Mesothelial cell of epicardium (in vitro differentiated cells): ENCODE measurements around the gene TNFRSF13B. TPM values are rescaled to one million over a fixed set of nuclear protein-coding genes. Genes with fewer than 3 reads are reported as not detected.
"Not testable (repeated sequence)": the region's sequence is repeated elsewhere in the genome, so short reads cannot be mapped to it uniquely, and the experiment has no call there.

ENCODE experiments used
- DNase-seq, 2 experiments: peaks; one replicate each; pipeline ENCODE4 v3.0.0; 2021; ENCODE audit warnings: low spot score in 2 of 2; ENCODE audit not compliant: unreplicated experiment in 2 of 2
- H3K27ac Mint-ChIP-seq: 2 replicates; pipeline ENCODE4 v1.8.0; 2021; ENCODE audit warnings: mixed read lengths
- H3K27me3 Mint-ChIP-seq: 2 replicates; pipeline ENCODE4 v1.8.0; 2021; ENCODE audit warnings: low read depth, mixed read lengths
- H3K36me3 Mint-ChIP-seq: 2 replicates; pipeline ENCODE4 v1.8.0; 2021; ENCODE audit warnings: mixed read lengths
- H3K4me1 Mint-ChIP-seq: 2 replicates; pipeline ENCODE4 v1.8.0; 2021; ENCODE audit warnings: mixed read lengths
- H3K4me3 Mint-ChIP-seq: 2 replicates; pipeline ENCODE4 v1.8.0; 2021; ENCODE audit warnings: mild to moderate bottlenecking, moderate library complexity, mixed read lengths
- H3K9me3 Mint-ChIP-seq: 2 replicates; pipeline ENCODE4 v1.8.0; 2021; ENCODE audit warnings: mixed read lengths
- total RNA-seq: library from RNA; stranded (reverse); gene quantifications from 3 replicates; pipeline ENCODE4 v1.2.1, GENCODE V29; 2021
- TF ChIP-seq, protein P1 (sequence below): fragments of 200-600 bp; sonication (generic); IDR thresholded peaks from one replicate; pipeline ENCODE4 v1.5.0; 2021; ENCODE audit warnings: antibody characterized with exemption; ENCODE audit not compliant: unreplicated experiment

TNFRSF13B gene
- total RNA-seq, 1 donor from 2014 or later: not detected

DNA sequence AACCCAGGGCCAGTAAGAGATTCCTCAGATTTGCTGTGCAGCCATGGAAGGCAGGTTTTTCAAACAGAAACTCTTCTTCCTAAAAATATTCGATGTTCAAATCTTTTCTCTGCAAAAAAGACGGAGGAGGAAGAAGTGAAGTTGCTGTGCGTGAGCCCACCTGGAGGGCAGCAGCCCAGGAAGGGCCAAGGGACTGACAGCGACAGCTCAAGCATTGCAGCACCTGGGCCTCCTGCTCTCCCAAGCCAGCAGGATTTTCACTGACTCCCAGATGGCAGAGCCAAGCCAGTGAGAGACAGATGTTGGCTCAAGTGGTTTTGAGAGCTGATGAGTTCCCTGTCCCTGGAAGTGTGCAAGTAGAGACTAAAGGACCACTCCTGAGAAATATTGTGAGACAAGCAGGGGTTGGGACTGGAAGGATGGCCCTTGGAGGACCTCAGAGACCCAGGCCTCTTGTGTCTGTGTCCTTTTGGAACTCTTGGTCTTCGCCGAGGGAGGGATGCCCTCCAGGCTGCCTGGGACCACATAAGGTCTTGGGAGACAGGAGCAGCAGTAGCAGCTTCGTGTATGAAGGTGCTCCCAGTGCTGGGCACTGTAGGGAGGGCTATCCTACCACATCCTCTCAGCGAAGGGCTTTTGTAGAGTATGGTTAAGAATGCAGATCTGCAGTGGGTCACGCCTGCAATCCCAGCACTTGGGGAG is 29.3 kb upstream of the TNFRSF13B start:
- Mint-ChIP-seq H3K9me3 (no peaks in the 10 kb centered on the region), H3K4me1 (peaks cover 2% of the 10 kb centered on the region), H3K27ac (no peak overlapping the region), H3K27me3 (no peaks in the 10 kb centered on the region), H3K36me3 (no peaks in the 10 kb centered on the region), H3K4me3 (no peak overlapping the region)
- DNase-seq: no peak
- TF ChIP-seq, protein P1, sequence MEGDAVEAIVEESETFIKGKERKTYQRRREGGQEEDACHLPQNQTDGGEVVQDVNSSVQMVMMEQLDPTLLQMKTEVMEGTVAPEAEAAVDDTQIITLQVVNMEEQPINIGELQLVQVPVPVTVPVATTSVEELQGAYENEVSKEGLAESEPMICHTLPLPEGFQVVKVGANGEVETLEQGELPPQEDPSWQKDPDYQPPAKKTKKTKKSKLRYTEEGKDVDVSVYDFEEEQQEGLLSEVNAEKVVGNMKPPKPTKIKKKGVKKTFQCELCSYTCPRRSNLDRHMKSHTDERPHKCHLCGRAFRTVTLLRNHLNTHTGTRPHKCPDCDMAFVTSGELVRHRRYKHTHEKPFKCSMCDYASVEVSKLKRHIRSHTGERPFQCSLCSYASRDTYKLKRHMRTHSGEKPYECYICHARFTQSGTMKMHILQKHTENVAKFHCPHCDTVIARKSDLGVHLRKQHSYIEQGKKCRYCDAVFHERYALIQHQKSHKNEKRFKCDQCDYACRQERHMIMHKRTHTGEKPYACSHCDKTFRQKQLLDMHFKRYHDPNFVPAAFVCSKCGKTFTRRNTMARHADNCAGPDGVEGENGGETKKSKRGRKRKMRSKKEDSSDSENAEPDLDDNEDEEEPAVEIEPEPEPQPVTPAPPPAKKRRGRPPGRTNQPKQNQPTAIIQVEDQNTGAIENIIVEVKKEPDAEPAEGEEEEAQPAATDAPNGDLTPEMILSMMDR: no peak

- Mint-ChIP-seq H3K4me1 (peaks cover 2% of the 10 kb centered on the region), H3K9me3 (no peaks in the 10 kb centered on the region), H3K27ac (no peak overlapping the region), H3K27me3 (no peaks in the 10 kb centered on the region), H3K4me3 (no peak overlapping the region), H3K36me3 (no peaks in the 10 kb centered on the region)
- TF ChIP-seq, protein P1: no peak
- DNase-seq: no peak
These were observed 28.2 kb upstream of the TNFRSF13B start for GRCh38 chr17:16999931-17000625.

DNA sequence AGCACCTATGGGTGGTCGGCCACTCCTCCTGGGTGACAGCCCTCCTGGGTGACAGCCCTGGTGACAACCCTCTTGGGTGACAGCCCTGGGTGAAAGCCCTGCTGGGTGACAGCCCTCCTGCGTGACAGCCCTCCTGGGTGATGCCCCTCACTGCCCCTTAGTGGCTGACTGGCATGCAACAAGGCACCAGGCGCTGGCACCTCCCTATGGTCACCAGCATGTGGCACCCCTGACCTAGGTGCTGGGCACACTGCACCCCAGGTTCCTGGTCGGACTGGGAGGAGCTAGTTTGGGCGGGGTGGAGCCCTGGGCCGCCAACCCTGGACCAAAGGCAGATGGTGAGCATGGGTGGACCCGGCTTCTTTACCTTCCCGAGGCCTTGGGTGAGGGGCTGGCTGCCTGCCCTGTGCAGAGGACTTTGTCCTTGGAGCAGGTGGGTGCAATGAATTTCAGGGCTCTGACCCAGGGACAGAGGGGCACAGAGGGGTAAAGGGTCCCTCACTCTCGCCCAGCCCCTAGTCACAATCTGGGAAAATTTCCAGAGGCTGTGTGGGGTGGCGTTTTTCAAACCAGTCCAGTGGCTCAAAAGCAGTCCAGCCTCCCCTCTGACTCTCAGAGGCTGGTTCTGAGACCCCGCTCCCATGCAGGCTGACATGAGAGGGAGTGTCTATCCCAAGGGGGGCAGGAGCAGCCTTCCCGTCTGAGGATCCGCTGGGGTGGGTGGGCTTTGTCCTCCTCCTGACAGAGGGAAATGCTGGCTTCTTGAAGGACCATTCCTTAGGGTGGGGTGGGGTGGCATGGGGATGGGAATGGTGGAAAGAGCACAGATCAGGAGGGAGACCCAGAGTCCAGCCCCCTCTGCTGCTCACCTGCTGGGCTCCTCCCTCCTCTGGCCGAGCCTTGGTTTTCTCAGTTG is 25.9 kb upstream of the TNFRSF13B start:
- TF ChIP-seq, protein P1: no peak
- DNase-seq: no peak
- Mint-ChIP-seq H3K27ac (no peak overlapping the region), H3K36me3 (peaks cover 2% of the 10 kb centered on the region), H3K4me1 (peaks cover 4% of the 10 kb centered on the region), H3K27me3 (no peaks in the 10 kb centered on the region), H3K9me3 (peaks cover 11% of the 10 kb centered on the region), H3K4me3 (no peak overlapping the region)

DNA sequence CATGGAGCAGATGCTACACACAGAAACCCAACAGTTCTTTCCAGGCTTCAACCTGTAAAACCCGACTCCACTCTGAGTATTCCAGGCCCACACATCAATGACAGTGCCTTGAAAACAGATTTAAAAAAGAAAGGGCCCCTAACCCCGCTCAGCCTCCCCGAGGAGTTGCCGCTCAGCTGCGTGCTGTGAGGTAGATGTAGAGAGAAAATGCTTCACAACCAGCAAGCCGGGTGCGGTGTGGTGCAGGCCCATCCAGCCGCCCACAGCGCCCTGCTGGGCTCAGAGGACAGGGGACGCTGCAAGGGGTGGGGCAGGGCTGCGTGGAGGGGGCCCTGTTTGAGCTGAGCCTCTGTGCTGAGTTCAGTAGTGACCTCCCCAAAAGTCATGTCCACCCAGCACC is 24.8 kb upstream of the TNFRSF13B start:
- H3K4me3 Mint-ChIP-seq, H3K36me3 Mint-ChIP-seq, H3K27me3 Mint-ChIP-seq, DNase-seq, H3K27ac Mint-ChIP-seq, H3K4me1 Mint-ChIP-seq: not testable (repeated sequence)
- H3K9me3 Mint-ChIP-seq: peaks cover 11% of the 10 kb centered on the region

DNA sequence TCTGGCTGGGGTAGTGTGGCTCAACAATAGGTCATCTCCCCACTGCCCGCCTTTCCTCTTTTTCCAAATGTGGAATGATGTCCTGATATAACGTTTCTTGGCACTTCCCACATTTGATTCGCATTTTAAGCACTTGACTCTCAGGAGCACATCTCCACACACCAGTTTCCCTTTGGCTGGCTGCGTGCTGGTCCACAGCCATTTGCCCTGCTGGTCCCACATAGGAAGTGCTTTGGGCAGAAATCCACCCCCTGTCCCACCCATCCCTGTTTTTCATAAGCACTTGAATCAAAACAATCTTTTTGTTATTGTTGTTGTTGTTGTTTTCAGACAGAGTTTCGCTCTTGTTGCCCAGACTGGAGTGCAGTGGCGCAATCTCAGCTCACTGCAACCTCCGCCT is 24.0 kb upstream of the TNFRSF13B start:
- Mint-ChIP-seq H3K4me1 (peaks cover 2% of the 10 kb centered on the region), H3K27ac (no peak overlapping the region), H3K27me3 (no peaks in the 10 kb centered on the region), H3K9me3 (peaks cover 11% of the 10 kb centered on the region), H3K36me3 (peaks cover 2% of the 10 kb centered on the region), H3K4me3 (no peak overlapping the region)
- TF ChIP-seq, protein P1: no peak
- no peak for DNase-seq
